ENCODE results near the gene KRTAP4-4.
"Not testable (repeated sequence)": the region's sequence is repeated elsewhere in the genome, so short reads cannot be mapped to it uniquely, and the experiment has no call there.

The KRTAP4-4 gene

DNA sequence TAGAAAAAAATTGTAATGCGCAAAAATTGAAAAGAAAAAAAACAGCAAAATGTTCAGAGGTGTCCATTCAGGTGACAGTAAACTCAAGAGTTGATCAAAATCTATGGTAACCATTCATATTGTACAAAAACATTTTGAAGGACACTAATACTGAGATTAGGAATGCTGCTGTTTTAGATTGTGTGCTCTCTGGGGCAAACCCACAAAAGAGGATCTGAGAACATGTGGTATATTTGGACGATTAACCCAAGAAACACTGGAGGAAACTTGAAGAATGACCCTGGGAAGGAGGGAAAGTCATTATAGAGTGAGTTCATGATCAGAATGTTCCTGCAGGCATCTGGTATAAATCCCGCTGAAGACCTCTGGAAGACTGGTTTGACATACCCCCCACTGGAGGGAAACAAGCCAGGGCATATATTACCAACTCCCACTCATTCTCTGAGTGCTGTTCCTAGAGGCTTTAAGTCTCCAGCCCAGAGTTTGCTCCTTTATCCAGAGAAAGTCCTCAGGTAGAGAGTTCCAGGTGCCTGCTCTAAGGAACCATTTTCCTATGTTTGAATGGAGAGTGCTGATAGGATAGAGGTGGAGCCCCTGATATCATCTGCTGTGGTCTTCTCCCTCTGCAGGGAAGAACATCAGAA lies 16.3 kb upstream of the KRTAP4-4 start:
- Histone ChIP-seq H3K9me3 (ENCODE audit: control insufficient read depth, insufficient read depth, low read length) (no peaks in the 10 kb centered on the region), H3K4me1 (ENCODE audit: control insufficient read depth, insufficient read depth, low read length) (no peaks in the 10 kb centered on the region)

DNA sequence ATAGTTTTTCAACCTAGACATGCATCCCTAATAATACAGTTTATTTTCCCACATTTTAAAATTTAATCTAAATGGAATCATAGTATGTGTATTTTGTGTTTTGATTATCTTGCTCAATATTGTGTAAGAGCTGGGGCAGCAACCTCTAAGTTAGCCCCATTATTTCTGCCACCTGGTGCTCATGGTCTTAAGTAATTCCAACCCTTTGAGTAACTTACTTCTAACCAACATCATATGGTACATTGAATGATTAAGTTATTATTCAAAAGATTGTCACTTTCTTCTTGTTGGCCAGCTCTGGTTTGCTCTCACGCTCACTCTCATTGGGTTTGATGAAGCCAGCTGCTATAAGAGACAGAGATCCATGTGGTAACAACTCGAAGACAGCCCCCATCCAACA lies 11.3 kb upstream of the KRTAP4-4 start:
- H3K36me3 ChIP-seq (ENCODE audit: control insufficient read depth, insufficient read depth, low read length), result no peaks in the 10 kb centered on the region
- H3K27ac ChIP-seq (ENCODE audit: low read depth, low read length), result no peak overlapping the region
- no peaks in the 10 kb centered on the region for H3K27me3 ChIP-seq (ENCODE audit: control insufficient read depth, insufficient read depth, low read length)
- no peaks in the 10 kb centered on the region for H3K4me1 ChIP-seq (ENCODE audit: control insufficient read depth, insufficient read depth, low read length)
- no peak overlapping the region for H3K4me3 ChIP-seq (ENCODE audit: low read depth, low read length)
- no peak overlapping the region for H3K9ac ChIP-seq (ENCODE audit: low read depth, low read length)
- no peaks in the 10 kb centered on the region for H3K9me3 ChIP-seq (ENCODE audit: control insufficient read depth, insufficient read depth, low read length)

More for the DNA sequence above, 16.3 kb upstream of the KRTAP4-4 start:
- no peak overlapping the region for H3K27ac ChIP-seq (ENCODE audit: low read depth, low read length)
- H3K9ac ChIP-seq (ENCODE audit: low read depth, low read length), result no peak overlapping the region
- no peaks in the 10 kb centered on the region for H3K36me3 ChIP-seq (ENCODE audit: control insufficient read depth, insufficient read depth, low read length)
- H3K4me3 ChIP-seq (ENCODE audit: low read depth, low read length), result no peak overlapping the region
- no peaks in the 10 kb centered on the region for H3K27me3 ChIP-seq (ENCODE audit: control insufficient read depth, insufficient read depth, low read length)

DNA sequence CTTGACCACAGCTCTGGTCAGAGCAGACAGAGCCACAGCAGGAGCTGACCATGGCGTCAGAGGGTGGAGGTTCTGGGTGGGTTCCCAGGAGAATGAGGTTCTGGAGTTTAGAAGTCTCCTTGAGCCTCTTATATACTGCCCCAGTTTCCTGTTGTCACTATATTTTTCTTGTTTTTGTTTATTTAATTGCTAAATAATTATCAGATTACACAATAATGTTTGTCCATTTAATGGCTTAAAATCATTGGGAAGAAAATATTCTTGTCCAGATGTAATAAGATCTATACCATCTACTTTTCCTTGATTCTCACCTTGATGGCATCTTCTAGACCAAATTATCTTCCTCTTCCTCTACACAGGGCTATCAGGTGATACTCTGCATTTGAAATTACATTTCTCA lies 7.6 kb upstream of the KRTAP4-4 start, which contains the start of gene KRTAP4-3:
TSS of gene KRTAP4-3 (minus strand) at position 101 of the 400 bp plus-strand sequence. CDS start at position 52, 49 bp downstream.
- Histone ChIP-seq H3K9me3 (ENCODE audit: control insufficient read depth, insufficient read depth, low read length) (no peaks in the 10 kb centered on the region), H3K4me1 (ENCODE audit: control insufficient read depth, insufficient read depth, low read length) (no peaks in the 10 kb centered on the region), H3K27ac (ENCODE audit: low read depth, low read length) (no peak within 1 kb of the TSS), H3K36me3 (ENCODE audit: control insufficient read depth, insufficient read depth, low read length) (no peaks in the 10 kb centered on the region), H3K4me3 (ENCODE audit: low read depth, low read length) (no peak within 1 kb of the TSS), H3K27me3 (ENCODE audit: control insufficient read depth, insufficient read depth, low read length) (no peaks in the 10 kb centered on the region), H3K9ac (ENCODE audit: low read depth, low read length) (no peak within 1 kb of the TSS)

DNA sequence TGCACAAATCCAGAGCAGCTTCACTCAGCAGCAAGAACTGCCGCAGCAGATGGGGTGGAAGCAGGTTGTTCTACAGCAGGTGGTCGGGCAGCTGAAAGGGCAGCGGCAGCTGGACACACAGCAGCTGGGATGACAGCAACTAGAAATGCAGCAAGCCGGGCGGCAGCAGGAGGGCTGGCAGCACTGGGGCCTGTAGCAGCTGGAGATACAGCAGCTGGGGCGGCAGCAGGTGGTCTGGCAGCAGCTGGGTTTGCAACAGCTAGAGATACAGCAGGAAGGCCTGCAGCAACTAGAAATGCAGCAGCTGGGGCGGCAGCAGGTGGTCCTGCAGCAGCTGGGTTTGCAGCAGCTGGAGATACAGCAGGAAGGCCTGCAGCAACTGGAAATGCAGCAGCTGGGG lies 7.0 kb upstream of the KRTAP4-4 start:
- no peak overlapping the region for H3K27ac ChIP-seq (ENCODE audit: low read depth, low read length)

DNA sequence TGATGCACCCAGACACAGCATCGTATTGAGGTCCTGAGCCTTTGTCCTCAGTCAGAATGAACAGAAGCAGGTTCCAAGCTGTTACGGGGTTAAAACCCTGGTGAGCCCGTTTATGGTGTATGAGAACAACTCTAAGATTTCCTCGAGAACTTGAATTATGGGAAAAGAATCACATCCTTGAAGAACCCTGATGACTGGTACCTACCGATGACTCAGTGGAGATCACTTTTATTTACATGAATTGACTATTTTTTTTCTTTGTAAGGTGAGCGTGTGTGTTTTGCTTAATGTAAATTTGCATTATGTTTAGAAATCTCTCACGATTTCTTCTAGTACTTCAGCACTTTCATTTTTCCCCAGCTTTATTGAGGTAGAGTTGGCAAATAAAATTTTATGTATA lies 3.3 kb upstream of the KRTAP4-4 start:
- Histone ChIP-seq H3K4me3 (ENCODE audit: low read depth, low read length) (no peak overlapping the region), H3K9me3 (ENCODE audit: control insufficient read depth, insufficient read depth, low read length) (no peaks in the 10 kb centered on the region), H3K36me3 (ENCODE audit: control insufficient read depth, insufficient read depth, low read length) (no peaks in the 10 kb centered on the region), H3K9ac (ENCODE audit: low read depth, low read length) (no peak overlapping the region), H3K27ac (ENCODE audit: low read depth, low read length) (no peak overlapping the region), H3K27me3 (ENCODE audit: control insufficient read depth, insufficient read depth, low read length) (no peaks in the 10 kb centered on the region), H3K4me1 (ENCODE audit: control insufficient read depth, insufficient read depth, low read length) (no peaks in the 10 kb centered on the region)

More for the DNA sequence above, 7.0 kb upstream of the KRTAP4-4 start:
- H3K4me1 ChIP-seq (ENCODE audit: control insufficient read depth, insufficient read depth, low read length), result no peaks in the 10 kb centered on the region
- no peaks in the 10 kb centered on the region for H3K36me3 ChIP-seq (ENCODE audit: control insufficient read depth, insufficient read depth, low read length)
- H3K9me3 ChIP-seq (ENCODE audit: control insufficient read depth, insufficient read depth, low read length), result no peaks in the 10 kb centered on the region
- no peaks in the 10 kb centered on the region for H3K27me3 ChIP-seq (ENCODE audit: control insufficient read depth, insufficient read depth, low read length)
- no peak overlapping the region for H3K9ac ChIP-seq (ENCODE audit: low read depth, low read length)
- no peak overlapping the region for H3K4me3 ChIP-seq (ENCODE audit: low read depth, low read length)

DNA sequence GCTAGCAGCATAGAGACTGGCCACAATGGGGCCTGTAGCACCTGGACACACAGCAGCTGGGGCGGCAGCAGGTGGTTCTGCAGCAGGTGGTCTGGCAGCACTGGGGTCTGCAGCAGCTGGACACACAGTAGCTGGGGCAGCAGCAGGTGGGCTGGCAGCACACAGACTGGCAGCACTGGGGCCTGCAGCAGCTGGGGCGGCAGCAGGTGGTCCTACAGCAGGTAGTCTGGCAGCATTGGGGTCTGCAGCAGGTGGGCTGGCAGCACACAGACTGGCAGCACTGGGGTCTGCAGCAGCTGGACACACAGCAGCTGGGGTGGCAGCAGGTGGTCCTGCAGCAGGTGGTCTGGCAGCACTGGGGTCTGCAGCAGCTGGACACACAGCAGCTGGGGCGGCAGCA lies 358 bp downstream of the KRTAP4-4 start:
- H3K9me3 ChIP-seq (ENCODE audit: control insufficient read depth, insufficient read depth, low read length); H3K4me1 ChIP-seq (ENCODE audit: control insufficient read depth, insufficient read depth, low read length); H3K36me3 ChIP-seq (ENCODE audit: control insufficient read depth, insufficient read depth, low read length); H3K4me3 ChIP-seq (ENCODE audit: low read depth, low read length); H3K9ac ChIP-seq (ENCODE audit: low read depth, low read length); H3K27me3 ChIP-seq (ENCODE audit: control insufficient read depth, insufficient read depth, low read length); H3K27ac ChIP-seq (ENCODE audit: low read depth, low read length): not testable (repeated sequence)

DNA sequence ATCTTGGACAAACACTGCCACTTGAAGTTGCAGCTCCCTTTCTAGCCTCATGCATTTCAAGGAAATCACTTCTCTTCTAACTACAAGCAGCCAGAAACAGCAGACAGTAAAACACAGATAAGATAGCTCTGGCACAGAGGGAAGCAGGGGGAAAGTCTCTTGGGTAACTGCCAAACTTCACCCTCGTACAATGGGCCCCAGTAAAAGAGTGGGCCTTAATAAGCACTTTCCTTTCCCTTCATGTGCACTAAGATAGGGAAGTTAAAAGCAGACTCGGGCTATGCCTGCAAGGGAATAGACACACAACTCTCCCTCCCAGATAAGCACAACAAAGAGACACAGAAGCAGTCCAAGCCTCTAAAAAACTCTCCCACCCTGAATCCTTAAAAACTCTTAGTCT lies 6.7 kb downstream of the KRTAP4-4 start:
- H3K4me3 ChIP-seq (ENCODE audit: low read depth, low read length), result no peak overlapping the region
- H3K27ac ChIP-seq (ENCODE audit: low read depth, low read length), result no peak overlapping the region
- H3K4me1 ChIP-seq (ENCODE audit: control insufficient read depth, insufficient read depth, low read length), result no peaks in the 10 kb centered on the region
- no peaks in the 10 kb centered on the region for H3K36me3 ChIP-seq (ENCODE audit: control insufficient read depth, insufficient read depth, low read length)
- H3K9ac ChIP-seq (ENCODE audit: low read depth, low read length), result no peak overlapping the region
- no peaks in the 10 kb centered on the region for H3K9me3 ChIP-seq (ENCODE audit: control insufficient read depth, insufficient read depth, low read length)
- no peaks in the 10 kb centered on the region for H3K27me3 ChIP-seq (ENCODE audit: control insufficient read depth, insufficient read depth, low read length)

DNA sequence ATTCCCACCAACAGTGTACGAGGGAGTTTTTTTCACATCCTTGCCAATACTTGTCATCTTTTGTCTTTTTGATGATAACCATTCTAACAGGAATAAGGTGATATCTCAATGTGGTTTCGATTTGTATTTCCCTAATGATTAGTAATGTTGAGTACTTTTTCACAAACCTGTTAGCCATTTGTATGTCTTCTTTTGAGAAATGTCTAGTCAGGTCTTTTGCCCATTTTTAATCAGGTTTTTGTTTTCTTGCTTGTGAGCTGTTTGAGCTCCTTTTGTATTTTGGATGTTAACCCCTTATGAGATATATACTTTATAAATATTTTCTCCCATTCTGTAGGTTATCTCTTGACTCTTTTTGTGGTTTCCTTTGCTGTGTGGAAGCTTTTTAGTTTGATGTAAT lies 9.0 kb downstream of the KRTAP4-4 start:
- no peak overlapping the region for H3K27ac ChIP-seq (ENCODE audit: low read depth, low read length)
- no peaks in the 10 kb centered on the region for H3K36me3 ChIP-seq (ENCODE audit: control insufficient read depth, insufficient read depth, low read length)
- H3K4me3 ChIP-seq (ENCODE audit: low read depth, low read length), result no peak overlapping the region
- H3K4me1 ChIP-seq (ENCODE audit: control insufficient read depth, insufficient read depth, low read length), result 0 out of 2 replicates have a peak, but pooled peaks cover 1% of the 10 kb centered on the region
- H3K9me3 ChIP-seq (ENCODE audit: control insufficient read depth, insufficient read depth, low read length), result no peaks in the 10 kb centered on the region
- H3K27me3 ChIP-seq (ENCODE audit: control insufficient read depth, insufficient read depth, low read length), result no peaks in the 10 kb centered on the region
- no peak overlapping the region for H3K9ac ChIP-seq (ENCODE audit: low read depth, low read length)

DNA sequence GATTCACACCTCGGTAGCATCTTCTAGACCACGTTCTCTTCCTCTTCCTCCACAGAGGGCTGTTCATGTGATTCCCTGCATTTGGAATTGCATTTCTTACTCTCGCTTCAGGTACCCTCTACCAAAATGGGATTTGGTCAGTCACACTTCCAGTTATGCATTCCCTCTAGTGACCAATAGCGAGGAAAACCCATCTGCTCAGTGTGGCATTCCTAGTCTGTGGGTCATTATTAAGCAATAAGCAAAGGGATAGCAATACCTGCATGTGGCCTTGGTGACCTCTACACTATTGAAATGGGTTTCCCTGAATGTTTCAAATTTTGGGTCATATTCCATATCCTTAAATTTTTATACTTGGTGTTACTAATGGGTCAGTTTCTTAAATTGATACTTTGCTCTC lies 10.5 kb downstream of the KRTAP4-4 start:
- Histone ChIP-seq H3K9ac (ENCODE audit: low read depth, low read length) (no peak overlapping the region), H3K4me3 (ENCODE audit: low read depth, low read length) (no peak overlapping the region), H3K27me3 (ENCODE audit: control insufficient read depth, insufficient read depth, low read length) (no peaks in the 10 kb centered on the region), H3K4me1 (ENCODE audit: control insufficient read depth, insufficient read depth, low read length) (0 out of 2 replicates have a peak, but pooled peaks cover 4% of the 10 kb centered on the region), H3K27ac (ENCODE audit: low read depth, low read length) (no peak overlapping the region), H3K36me3 (ENCODE audit: control insufficient read depth, insufficient read depth, low read length) (no peaks in the 10 kb centered on the region), H3K9me3 (ENCODE audit: control insufficient read depth, insufficient read depth, low read length) (no peaks in the 10 kb centered on the region)

DNA sequence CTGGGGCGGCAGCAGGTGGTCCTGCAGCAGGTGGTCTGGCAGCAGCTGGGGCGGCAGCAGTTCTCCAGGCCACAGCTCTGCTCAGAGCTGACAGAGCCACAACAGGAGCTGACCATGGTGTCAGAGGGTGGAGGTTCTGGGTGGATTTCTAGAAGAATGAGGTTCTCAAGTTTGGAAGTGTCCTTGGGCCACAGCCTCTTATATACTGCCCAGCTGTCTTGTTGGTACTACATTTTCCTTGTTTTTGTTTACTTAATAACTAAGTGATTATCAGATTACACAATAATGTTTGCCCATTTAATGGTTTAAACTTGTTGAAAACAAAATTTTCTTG lies 10.9 kb downstream of the KRTAP4-4 start, which contains the start of gene KRTAP4-5:
TSS of gene KRTAP4-5 (minus strand) at position 174 of the 334 bp plus-strand sequence. CDS start at position 116, 58 bp downstream.
- no peak within 1 kb of the TSS for H3K4me3 ChIP-seq (ENCODE audit: low read depth, low read length)
- H3K27me3 ChIP-seq (ENCODE audit: control insufficient read depth, insufficient read depth, low read length), result no peaks in the 10 kb centered on the region
- no peaks in the 10 kb centered on the region for H3K9me3 ChIP-seq (ENCODE audit: control insufficient read depth, insufficient read depth, low read length)
- H3K27ac ChIP-seq (ENCODE audit: low read depth, low read length), result no peak within 1 kb of the TSS
- no peak within 1 kb of the TSS for H3K9ac ChIP-seq (ENCODE audit: low read depth, low read length)
- H3K36me3 ChIP-seq (ENCODE audit: control insufficient read depth, insufficient read depth, low read length), result no peaks in the 10 kb centered on the region
- 0 out of 2 replicates have a peak, but pooled peaks cover 4% of the 10 kb centered on the region for H3K4me1 ChIP-seq (ENCODE audit: control insufficient read depth, insufficient read depth, low read length)

DNA sequence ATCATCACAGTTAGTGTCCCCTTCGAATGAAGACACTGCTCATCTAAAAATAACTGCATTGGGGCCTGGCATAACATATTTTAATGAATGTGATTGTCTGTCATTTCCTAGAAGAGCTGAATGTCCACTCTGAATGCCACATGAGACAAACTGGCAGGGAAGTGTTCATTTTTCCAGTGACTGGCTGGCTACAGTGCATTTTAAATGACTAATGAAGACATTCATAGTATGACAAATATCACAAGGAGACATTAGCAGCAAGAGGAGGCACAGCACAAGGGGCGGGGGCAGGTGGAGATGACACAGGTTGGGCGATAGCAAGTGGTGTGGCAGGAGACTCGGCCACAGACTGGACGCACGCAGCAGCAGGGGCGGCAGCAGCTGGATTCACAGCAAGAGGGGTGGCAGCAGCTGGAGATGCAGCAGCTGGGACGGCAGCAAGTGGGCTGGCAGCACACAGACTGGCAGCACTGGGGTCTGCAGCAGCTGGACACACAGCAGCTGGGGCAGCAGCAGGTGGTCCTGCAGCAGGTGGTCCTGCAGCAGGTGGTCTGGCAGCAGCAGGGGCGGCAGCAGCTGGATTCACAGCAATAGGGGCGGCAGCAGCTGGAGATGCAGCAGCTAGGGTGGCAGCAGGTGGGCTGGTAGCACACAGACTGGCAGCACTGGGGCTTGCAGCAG lies 11.4 kb downstream of the KRTAP4-4 start:
- H3K4me1 ChIP-seq (ENCODE audit: control insufficient read depth, insufficient read depth, low read length); H3K36me3 ChIP-seq (ENCODE audit: control insufficient read depth, insufficient read depth, low read length); H3K9ac ChIP-seq (ENCODE audit: low read depth, low read length); H3K27ac ChIP-seq (ENCODE audit: low read depth, low read length); H3K4me3 ChIP-seq (ENCODE audit: low read depth, low read length); H3K9me3 ChIP-seq (ENCODE audit: control insufficient read depth, insufficient read depth, low read length); H3K27me3 ChIP-seq (ENCODE audit: control insufficient read depth, insufficient read depth, low read length): not testable (repeated sequence)

All from HUES48 (cell line).